ENCODE data around the gene ABCA3.
"Not testable (repeated sequence)": the region's sequence is repeated elsewhere in the genome, so short reads cannot be mapped to it uniquely, and the experiment has no call there.

ABCA3 gene

GRCh38 chr16:2340564-2341455 lies at the start of gene ABCA3:
Gene ABCA3, minus strand, starts transcription at chr16:2340728. Its CDS starts 14,262 bp downstream, at chr16:2326466.
- Histone ChIP-seq H3K27ac (peak within 1 kb of the TSS in 5 of 21 experiments; percentile 1 to 55 (median 14)), H3K4me3 (peak within 1 kb of the TSS; percentile 49 to 72 (median 56))

GRCh38 chr16:2388875-2389433 lies 48.4 kb upstream of the ABCA3 start:
- H3K4me3 ChIP-seq: no peak overlapping the region
- H3K27ac ChIP-seq: no peak overlapping the region

- Histone ChIP-seq H3K27ac (no peak overlapping the region), H3K4me3 (no peak overlapping the region)
These were observed 47.8 kb upstream of the ABCA3 start for GRCh38 chr16:2388139-2388874.

GRCh38 chr16:2386990-2387389 lies 46.5 kb upstream of the ABCA3 start:
- Histone ChIP-seq H3K27ac (no peak overlapping the region), H3K4me3 (no peak overlapping the region)

- not testable (repeated sequence) for H3K4me3 ChIP-seq, H3K27ac ChIP-seq
These were observed 45.5 kb upstream of the ABCA3 start for GRCh38 chr16:2385982-2386381.

GRCh38 chr16:2385190-2385836 lies 44.8 kb upstream of the ABCA3 start:
- no peak overlapping the region for H3K27ac ChIP-seq
- H3K4me3 ChIP-seq: no peak overlapping the region

- H3K4me3 ChIP-seq: no peak overlapping the region
- H3K27ac ChIP-seq: no peak overlapping the region
These were observed 43.9 kb upstream of the ABCA3 start for GRCh38 chr16:2384426-2384825.

GRCh38 chr16:2383501-2383900 lies 43.0 kb upstream of the ABCA3 start:
- no peak overlapping the region for H3K4me3 ChIP-seq
- H3K27ac ChIP-seq: no peak overlapping the region

GRCh38 chr16:2374644-2375043 lies 34.1 kb upstream of the ABCA3 start:
- Histone ChIP-seq H3K4me3 (no peak overlapping the region), H3K27ac (no peak overlapping the region)

GRCh38 chr16:2373176-2373575 lies 32.6 kb upstream of the ABCA3 start:
- Histone ChIP-seq H3K27ac (no peak overlapping the region), H3K4me3 (no peak overlapping the region)

- H3K27ac ChIP-seq: no peak overlapping the region
- no peak overlapping the region for H3K4me3 ChIP-seq
These were observed 32.2 kb upstream of the ABCA3 start for GRCh38 chr16:2372684-2373083.

GRCh38 chr16:2371421-2371820 lies 30.9 kb upstream of the ABCA3 start:
- no peak overlapping the region for H3K4me3 ChIP-seq
- peak overlapping the region in 1 of 21 experiments; percentile 59 for H3K27ac ChIP-seq

- Histone ChIP-seq H3K27ac (peak overlapping the region in 1 of 21 experiments; percentile 59), H3K4me3 (no peak overlapping the region)
These were observed 30.2 kb upstream of the ABCA3 start for GRCh38 chr16:2370721-2371120.

- Histone ChIP-seq H3K4me3 (no peak overlapping the region), H3K27ac (peak overlapping the region in 1 of 21 experiments; percentile 46)
These were observed 26.3 kb upstream of the ABCA3 start for GRCh38 chr16:2366660-2367309.

GRCh38 chr16:2365397-2366294 lies 25.1 kb upstream of the ABCA3 start:
- Histone ChIP-seq H3K4me3 (no peak overlapping the region), H3K27ac (peak overlapping the region in 2 of 21 experiments; percentile 5 to 46)

GRCh38 chr16:2364638-2365210 lies 24.2 kb upstream of the ABCA3 start:
- Histone ChIP-seq H3K27ac (no peak overlapping the region), H3K4me3 (no peak overlapping the region)

- Histone ChIP-seq H3K27ac (no peak overlapping the region), H3K4me3 (no peak overlapping the region)
These were observed 21.7 kb upstream of the ABCA3 start for GRCh38 chr16:2362218-2362617.

GRCh38 chr16:2361129-2361528 lies 20.6 kb upstream of the ABCA3 start:
- Histone ChIP-seq H3K27ac (no peak overlapping the region), H3K4me3 (no peak overlapping the region)
